Measurements from ENCODE around the gene NOM1.

DNA sequence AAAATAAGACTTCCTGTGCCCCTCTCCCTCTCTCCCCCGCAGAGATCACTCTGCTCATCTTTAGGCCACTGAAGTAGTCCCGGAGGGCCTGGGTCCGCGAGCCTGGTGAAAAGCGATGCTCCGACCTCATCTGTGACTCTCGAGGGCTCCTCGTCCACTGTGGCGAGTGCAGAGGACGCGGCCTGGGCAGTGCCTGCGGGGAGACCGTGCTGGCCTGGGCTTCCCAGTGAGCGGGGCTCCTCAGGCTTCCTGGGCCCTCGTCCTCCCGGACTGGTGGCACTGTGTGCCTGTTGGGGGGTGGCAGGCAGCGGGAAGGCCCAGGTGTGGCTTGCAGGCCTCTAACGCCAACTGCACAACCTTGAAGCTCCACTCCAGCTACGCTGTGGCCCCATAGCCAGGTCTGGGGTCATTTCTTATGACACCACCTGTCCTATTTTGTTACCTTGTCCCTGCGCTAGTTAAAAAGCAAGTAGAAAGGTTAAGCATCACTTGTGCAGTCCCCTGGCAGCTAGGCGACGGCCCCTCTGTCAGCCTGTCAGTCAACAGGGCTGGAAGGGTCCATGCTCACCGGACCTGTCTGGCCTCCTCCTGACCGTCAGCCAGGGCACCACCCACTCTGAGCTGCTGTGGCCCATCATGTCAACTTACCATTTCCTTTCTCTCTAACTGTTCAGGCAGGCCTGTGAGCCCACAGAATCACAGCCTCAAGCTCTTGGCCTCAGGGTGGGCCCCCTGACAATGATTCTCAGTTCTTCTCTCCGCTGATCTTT, 40.4 kb downstream of the NOM1 start:
- no peak for TF ChIP-seq EZH2 (IDR thresholded peaks at IDR 0.05; ENCODE audit: insufficient read depth, poor library complexity, severe bottlenecking)
- TF ChIP-seq EZH2phosphoT487 (IDR thresholded peaks at IDR 0.05; ENCODE audit: insufficient read depth, low read depth) = no peak
